ENCODE results near the gene DDIAS.

DDIAS gene

GRCh38 chr11:82858133-82858532, 43.4 kb upstream of the DDIAS start:
- DNase-seq (ENCODE audit: extremely low read depth, insufficient read length), result no peak
- Histone ChIP-seq H3K36me3 (ENCODE audit: control insufficient read depth, insufficient read depth, low read length) (no peaks in the 10 kb centered on the region), H3K4me3 (replicated peaks; ENCODE audit: low read depth, low read length) (no peak overlapping the region), H3K27me3 (replicated peaks; ENCODE audit: control insufficient read depth, insufficient read depth, low read length) (no peaks in the 10 kb centered on the region)
- TF ChIP-seq, protein P1, sequence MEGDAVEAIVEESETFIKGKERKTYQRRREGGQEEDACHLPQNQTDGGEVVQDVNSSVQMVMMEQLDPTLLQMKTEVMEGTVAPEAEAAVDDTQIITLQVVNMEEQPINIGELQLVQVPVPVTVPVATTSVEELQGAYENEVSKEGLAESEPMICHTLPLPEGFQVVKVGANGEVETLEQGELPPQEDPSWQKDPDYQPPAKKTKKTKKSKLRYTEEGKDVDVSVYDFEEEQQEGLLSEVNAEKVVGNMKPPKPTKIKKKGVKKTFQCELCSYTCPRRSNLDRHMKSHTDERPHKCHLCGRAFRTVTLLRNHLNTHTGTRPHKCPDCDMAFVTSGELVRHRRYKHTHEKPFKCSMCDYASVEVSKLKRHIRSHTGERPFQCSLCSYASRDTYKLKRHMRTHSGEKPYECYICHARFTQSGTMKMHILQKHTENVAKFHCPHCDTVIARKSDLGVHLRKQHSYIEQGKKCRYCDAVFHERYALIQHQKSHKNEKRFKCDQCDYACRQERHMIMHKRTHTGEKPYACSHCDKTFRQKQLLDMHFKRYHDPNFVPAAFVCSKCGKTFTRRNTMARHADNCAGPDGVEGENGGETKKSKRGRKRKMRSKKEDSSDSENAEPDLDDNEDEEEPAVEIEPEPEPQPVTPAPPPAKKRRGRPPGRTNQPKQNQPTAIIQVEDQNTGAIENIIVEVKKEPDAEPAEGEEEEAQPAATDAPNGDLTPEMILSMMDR (IDR thresholded peaks at IDR 0.05; ENCODE audit: insufficient read depth, low read length, poor library complexity, severe bottlenecking), result no peak

- no peaks in the 10 kb centered on the region for H3K27me3 ChIP-seq (replicated peaks; ENCODE audit: control insufficient read depth, insufficient read depth, low read length)
- TF ChIP-seq, protein P1 (IDR thresholded peaks at IDR 0.05; ENCODE audit: insufficient read depth, low read length, poor library complexity, severe bottlenecking), result no peak
- no peaks in the 10 kb centered on the region for H3K36me3 ChIP-seq (ENCODE audit: control insufficient read depth, insufficient read depth, low read length)
- H3K4me3 ChIP-seq (replicated peaks; ENCODE audit: low read depth, low read length), result no peak overlapping the region
- no peak for DNase-seq (ENCODE audit: extremely low read depth, insufficient read length)
Measured at GRCh38 chr11:82858556-82859091, 42.9 kb upstream of the DDIAS start.

GRCh38 chr11:82859750-82860149, 41.8 kb upstream of the DDIAS start:
- TF ChIP-seq, protein P1 (IDR thresholded peaks at IDR 0.05; ENCODE audit: insufficient read depth, low read length, poor library complexity, severe bottlenecking), result no peak
- DNase-seq (ENCODE audit: extremely low read depth, insufficient read length), result no peak
- no peak overlapping the region for H3K4me3 ChIP-seq (replicated peaks; ENCODE audit: low read depth, low read length)
- H3K27me3 ChIP-seq (replicated peaks; ENCODE audit: control insufficient read depth, insufficient read depth, low read length), result no peaks in the 10 kb centered on the region
- H3K36me3 ChIP-seq (ENCODE audit: control insufficient read depth, insufficient read depth, low read length), result no peaks in the 10 kb centered on the region

DNA sequence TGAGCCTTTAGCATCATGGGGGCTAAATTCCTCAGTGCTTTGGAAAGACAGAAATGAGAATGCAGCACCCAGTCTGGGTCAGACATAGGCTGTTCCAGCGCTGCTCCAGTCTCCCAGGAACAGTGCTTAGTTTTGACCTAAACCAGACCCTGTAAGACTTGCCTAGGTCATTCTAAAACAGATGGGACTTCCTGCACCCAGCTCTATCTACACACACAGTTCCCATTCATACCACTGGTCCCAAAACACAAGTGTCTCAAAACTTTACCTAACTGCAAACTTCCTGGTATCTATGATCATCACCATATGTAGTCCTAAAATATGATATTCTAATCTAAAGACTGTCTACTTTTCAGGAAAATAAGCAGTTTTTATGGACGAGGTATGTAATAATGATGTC, 39.2 kb upstream of the DDIAS start:
- H3K36me3 ChIP-seq (ENCODE audit: control insufficient read depth, insufficient read depth, low read length), result no peaks in the 10 kb centered on the region
- no peak for DNase-seq (ENCODE audit: extremely low read depth, insufficient read length)
- no peaks in the 10 kb centered on the region for H3K27me3 ChIP-seq (replicated peaks; ENCODE audit: control insufficient read depth, insufficient read depth, low read length)
- TF ChIP-seq, protein P1 (IDR thresholded peaks at IDR 0.05; ENCODE audit: insufficient read depth, low read length, poor library complexity, severe bottlenecking), result no peak
- no peak overlapping the region for H3K4me3 ChIP-seq (replicated peaks; ENCODE audit: low read depth, low read length)

- TF ChIP-seq, protein P1 (IDR thresholded peaks at IDR 0.05; ENCODE audit: insufficient read depth, low read length, poor library complexity, severe bottlenecking), result no peak
- no peak for DNase-seq (ENCODE audit: extremely low read depth, insufficient read length)
- no peak overlapping the region for H3K4me3 ChIP-seq (replicated peaks; ENCODE audit: low read depth, low read length)
- no peaks in the 10 kb centered on the region for H3K27me3 ChIP-seq (replicated peaks; ENCODE audit: control insufficient read depth, insufficient read depth, low read length)
- no peaks in the 10 kb centered on the region for H3K36me3 ChIP-seq (ENCODE audit: control insufficient read depth, insufficient read depth, low read length)
Measured at GRCh38 chr11:82863209-82863608, 38.3 kb upstream of the DDIAS start.

DNA sequence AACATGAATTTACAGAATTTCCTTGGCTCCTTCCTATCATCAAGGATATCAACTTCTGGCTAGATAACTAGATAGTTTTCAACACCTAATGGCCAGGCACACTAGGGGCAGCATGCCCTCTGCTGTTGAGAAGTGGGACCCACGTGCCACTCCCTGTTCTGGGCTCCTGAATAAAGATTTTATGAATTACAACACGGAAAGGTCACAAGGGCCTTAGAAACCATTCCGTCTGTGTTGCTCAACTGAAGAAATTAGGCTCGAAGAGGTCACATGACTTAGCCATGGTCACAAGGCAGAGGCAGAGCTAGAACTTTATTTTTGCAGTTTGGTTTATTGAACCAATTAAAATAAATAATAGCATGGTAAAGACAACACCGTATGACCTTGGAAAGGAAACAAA, 37.3 kb upstream of the DDIAS start:
- DNase-seq (ENCODE audit: extremely low read depth, insufficient read length), result no peak
- TF ChIP-seq, protein P1 (IDR thresholded peaks at IDR 0.05; ENCODE audit: insufficient read depth, low read length, poor library complexity, severe bottlenecking), result peak; percentile 68
- Histone ChIP-seq H3K27me3 (replicated peaks; ENCODE audit: control insufficient read depth, insufficient read depth, low read length) (no peaks in the 10 kb centered on the region), H3K4me3 (replicated peaks; ENCODE audit: low read depth, low read length) (no peak overlapping the region), H3K36me3 (ENCODE audit: control insufficient read depth, insufficient read depth, low read length) (no peaks in the 10 kb centered on the region)
